GM18517 (cell line): Measurements from ENCODE around the gene NFATC1.
"Not testable (repeated sequence)": the region's sequence is repeated elsewhere in the genome, so short reads cannot be mapped to it uniquely, and the experiment has no call there.

ENCODE experiments used
- ATAC-seq: cut with Tn5 transposase; IDR thresholded peaks from one replicate; pipeline ENCODE4 v1.9.1; 2021; ENCODE audit warnings: mild to moderate bottlenecking, moderate library complexity; ENCODE audit not compliant: unreplicated experiment

The NFATC1 gene

GRCh38 chr18:79469309-79469708 lies 73.6 kb downstream of the NFATC1 start:
- no peak for ATAC-seq

GRCh38 chr18:79469751-79470505 lies 74.2 kb downstream of the NFATC1 start:
- no peak for ATAC-seq

DNA sequence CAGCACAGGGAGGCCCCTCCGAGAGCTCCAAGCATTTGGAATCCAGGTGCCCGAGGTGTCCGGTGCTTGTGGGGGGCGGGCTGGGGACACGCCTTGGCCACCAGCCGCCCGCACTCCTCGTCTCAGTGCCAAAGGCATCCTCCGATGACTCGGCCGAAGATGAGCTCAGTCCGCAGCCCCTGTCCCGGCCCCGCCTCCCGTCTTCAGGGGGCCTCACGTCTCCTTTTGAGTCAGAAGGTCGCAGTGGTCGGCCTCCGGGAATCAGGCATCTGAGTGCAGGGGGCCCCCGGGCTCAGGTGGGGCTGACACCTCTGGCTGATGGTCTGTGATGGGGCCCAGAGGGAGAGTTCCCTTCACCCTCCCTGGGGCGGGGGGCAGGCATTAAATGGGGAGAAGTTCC lies 74.8 kb downstream of the NFATC1 start:
- ATAC-seq = no peak

DNA sequence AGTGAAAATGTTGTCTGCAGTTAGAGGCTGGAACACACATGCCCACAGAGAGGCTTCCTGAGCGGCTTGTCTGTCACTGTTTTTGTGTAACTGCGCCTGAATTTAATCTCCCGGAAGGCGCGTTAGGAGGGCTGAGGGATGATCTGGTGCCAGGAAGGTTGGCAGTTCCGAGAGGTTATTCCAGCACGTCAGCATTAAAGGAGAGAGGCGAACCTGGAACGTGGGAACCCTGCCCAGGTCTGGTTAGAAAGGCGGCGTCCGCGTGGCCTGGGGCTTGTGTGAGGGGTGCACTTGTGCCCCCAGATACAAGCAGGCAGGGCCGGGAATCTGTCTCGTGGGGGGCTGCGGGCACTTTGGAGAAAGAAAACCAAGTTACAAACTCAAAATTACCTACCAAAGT lies 75.3 kb downstream of the NFATC1 start:
- ATAC-seq = no peak

GRCh38 chr18:79471597-79471996 lies 75.9 kb downstream of the NFATC1 start:
- ATAC-seq = no peak

DNA sequence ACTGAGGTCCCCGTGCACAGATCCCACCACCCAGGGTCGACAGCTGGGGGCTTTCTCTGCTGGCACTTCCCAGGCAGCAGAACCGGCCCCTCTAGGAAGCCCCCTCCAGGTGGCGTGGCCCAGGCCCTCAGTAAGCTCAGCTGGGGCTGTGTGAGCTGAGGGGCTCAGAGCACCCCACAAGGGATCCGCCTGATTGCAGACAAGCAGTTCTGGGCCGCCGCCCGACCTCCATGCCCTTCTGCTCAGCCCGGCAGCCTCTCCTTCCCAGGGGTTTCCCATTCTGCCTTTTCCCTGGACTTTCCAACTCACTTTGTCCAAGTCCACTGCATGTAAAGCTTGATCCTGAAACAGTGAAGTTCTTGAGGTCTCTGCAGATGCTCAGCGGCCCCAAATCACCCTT lies 76.4 kb downstream of the NFATC1 start:
- no peak for ATAC-seq

DNA sequence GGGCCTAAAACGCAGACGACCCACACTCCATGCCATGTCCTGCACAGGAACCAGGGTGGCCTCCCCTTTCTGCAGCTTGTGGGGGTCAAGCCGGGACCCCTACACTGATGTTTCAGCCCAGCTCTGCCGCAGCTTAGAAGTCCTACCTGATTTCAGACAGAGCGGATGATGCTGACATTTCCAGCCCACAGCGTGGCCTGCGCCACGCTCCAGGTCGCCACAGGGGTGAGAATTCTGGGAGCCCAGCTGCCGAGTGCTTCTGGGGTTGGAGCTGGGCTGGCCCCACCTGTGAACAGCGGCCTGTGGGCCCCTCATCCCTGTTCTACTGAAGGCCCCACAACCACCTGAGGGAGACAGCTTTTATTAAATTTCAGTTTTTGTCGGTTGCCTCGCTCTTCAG lies 77.2 kb downstream of the NFATC1 start:
- no peak for ATAC-seq

DNA sequence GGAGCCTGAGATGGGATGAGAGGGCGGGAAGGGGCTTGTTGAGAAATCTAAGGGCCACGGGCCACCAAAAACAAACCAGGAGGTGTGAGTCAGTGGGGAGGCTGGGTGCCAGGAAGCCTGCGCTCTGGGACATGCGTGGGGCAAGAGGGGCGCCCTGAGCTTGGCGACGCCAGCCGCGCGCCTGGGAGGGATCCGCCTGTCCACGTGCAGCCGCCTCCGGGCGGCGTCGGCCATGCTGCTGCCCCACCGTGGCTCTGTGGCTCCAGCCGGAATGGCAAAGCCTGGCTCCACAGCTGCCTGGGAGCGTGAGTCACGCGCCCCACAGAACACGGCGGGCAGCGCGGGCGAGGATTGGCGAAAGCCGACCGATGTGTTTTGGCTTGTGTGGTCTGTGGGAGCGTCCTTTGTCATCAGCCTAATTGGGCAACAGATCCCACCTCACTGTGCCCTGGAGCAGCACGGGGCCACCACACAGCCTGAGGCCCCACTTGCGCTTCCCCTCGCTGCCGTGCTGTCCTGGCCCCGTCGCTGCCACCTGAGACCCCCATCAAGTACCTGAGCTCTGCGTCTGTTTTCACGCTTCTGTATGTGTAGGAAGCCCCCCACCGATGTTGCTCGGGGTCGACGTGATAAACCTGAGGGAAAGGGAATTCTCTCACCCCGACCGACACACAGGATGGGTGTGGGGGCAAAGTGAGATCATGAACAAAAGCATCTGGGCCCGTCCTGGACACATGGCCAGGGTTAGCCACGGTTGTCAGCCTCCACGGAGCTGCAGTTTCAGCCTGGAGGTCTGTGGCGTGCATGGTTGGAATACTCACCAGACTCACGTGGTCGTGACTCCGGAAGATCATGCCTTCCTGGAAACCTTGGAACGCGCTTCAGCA lies 80.5 kb downstream of the NFATC1 start:
- no peak for ATAC-seq

DNA sequence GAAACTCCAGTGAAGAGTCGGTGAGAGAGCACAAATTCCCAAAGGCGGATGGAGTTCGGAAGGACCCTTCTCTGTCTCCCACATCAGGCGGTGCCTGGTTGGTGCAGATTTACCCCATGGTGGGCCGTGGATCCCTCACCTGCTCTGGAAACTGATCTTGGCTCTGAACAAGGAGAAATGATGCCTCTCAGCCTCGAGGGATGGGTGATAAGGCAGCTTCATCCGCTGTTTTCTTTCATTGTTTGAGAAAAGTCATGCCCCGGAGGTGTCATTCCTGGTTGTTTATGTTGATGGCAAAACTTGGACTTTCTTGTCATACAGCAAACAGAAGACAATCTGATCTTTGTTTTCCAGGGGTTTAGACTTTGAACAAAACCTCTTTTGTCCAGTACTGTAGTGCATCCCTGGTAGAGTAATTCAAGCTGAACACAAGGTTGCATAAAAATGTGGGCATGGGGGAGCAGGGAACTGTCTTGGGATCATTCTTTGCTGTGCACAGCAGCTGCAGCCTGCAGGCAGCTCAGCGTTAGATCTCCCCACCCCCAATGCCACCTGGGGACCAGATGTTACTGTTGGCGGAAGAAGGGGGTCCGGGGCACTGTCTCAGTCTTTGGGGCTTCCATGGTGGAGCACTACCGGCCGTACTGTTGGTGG lies 81.3 kb downstream of the NFATC1 start:
- no peak for ATAC-seq

DNA sequence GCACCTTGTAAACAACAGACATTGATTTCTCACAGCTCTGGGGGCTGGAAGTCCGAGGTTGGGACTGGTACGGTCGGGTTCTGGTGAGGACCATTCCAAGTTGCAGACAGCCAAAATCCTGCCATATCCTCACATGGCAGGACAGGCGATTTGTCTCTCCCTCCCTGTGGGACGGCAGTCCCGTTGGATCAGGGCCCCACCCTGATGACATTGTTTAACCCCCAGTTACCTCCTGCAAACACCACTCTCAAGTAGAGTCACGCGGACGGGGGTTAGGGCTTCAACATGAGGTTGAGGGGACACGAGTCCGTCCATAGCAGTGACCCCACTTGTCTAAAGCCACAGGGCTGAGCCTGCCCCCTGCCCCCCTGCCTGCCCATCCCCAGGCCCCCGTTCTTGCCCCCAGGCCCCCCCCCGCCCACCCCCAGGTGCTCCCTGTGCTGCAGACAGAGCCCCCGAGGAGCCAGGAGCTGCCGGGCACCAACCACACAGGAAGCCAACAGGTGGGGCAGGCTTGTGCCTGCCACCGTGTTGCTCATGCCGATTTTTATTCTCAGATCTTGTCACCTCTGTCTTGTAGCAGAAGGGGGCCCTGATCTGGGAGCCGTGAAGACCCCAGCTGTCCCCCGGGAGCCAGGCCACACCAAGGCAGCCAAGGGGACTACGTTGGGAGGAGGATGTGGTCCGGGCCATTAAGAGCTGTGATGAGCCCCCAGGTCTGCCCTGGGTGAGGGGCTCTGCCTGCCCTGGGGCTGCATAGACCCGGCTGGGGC lies 82.2 kb downstream of the NFATC1 start:
- no peak for ATAC-seq

DNA sequence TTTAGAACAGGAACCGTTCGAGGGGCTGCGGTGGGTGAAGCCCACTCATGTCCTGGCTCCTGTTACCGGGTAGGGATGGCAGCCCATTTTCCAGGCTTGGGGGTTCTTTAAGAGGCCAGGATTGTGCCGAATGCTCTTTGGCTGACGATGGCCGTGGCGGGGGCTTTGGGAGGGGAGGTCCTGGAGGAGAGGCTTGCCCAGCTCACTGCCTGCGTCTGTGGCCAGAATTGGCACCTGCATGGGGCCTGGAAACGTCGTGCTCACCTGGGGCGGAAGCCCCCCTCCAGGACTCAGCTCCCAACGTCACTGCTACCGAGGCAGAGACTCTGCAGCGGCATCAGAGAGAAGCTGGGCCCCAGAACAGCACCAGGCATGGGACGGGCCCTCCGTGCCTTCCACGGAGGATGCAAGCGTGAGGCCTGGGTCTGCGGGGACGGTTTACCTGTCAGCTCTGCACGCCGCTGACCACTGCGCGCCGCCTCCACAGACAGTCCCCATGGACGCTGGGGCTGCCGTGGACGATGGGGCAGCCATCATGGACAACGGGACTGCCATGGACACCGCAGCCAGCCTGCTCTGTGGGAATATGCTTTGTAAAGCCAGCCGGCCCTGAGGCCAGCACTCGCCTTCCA lies 82.9 kb downstream of the NFATC1 start:
- ATAC-seq = no peak

GRCh38 chr18:79479116-79479760 lies 83.5 kb downstream of the NFATC1 start:
- ATAC-seq = no peak

- ATAC-seq = no peak
These were observed 84.0 kb downstream of the NFATC1 start for GRCh38 chr18:79479761-79480161.

GRCh38 chr18:79480171-79481045 lies 84.7 kb downstream of the NFATC1 start:
- ATAC-seq = no peak

- no peak for ATAC-seq
These were observed 85.5 kb downstream of the NFATC1 start for GRCh38 chr18:79481046-79481790.

GRCh38 chr18:79483393-79483792 lies 87.7 kb downstream of the NFATC1 start:
- not testable (repeated sequence) for ATAC-seq

DNA sequence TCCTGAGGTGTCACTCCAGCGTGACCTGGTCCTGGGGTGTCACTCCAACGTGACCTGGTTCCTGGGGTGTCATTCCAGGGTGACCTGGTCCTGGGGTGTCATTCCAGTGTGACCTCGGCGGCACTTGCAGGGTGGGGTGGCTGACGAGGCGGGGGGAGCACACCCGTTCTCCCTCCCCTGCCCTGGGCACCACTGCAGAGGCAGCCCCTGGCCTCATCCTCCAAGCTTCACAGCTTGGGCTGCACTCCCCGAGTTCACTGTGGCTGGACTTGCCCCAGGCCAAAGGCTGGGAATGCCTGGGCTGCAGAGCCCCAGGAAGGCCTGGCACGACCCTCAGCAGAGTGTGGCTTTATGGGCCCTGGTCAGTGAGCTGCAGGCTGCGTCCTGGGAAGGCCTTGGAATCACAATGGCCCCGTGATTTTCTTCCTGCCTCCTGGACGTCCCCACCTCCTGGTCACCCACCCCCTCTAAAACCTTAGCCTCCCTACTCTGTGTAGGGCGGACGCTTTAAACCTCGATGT lies 88.3 kb downstream of the NFATC1 start:
- no peak for ATAC-seq
